ENCODE results near the gene ZPBP2.
A peak's percentile ranks its signal among the peaks of the same experiment; 100 is the strongest.
"Not testable (repeated sequence)": the region's sequence is repeated elsewhere in the genome, so short reads cannot be mapped to it uniquely, and the experiment has no call there.

Gene ZPBP2

DNA sequence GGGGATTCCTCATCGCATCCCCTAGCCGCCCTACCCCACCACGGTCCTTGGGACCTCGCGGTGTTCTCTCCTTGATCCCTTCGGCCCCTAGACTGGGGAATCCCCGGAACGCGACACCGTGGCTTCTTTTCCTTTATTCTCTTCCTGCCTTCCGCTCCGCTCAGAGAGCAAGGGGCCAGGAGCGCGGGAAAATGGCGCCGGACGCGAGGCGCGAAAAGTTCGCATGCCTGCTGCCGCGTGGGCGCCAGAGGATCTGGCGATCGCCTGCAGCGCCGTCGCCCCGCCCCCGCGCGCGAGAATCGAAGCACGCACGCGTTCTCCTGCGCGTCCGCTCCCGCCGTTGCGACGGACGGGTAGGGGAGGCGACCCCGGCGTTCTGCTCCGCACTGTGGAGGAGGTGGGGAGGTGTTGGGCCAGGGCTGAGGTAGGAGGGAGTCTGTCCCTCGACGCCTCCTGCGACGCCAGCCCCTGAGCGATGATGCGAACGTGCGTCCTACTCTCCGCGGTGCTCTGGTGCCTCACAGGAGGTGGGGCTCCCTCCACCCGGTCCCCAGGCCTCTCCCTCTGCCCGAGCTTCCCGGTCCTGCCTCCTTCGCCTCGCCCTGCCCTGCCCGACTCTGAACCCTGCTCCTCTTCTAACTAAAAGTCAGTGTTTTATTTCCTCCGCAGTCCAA lies at the start of gene ZPBP2:
TSS of gene ZPBP2 (plus strand) at position 323 of the 674 bp plus-strand sequence. CDS start at position 476, 153 bp downstream.
- DNase-seq: no peak

DNA sequence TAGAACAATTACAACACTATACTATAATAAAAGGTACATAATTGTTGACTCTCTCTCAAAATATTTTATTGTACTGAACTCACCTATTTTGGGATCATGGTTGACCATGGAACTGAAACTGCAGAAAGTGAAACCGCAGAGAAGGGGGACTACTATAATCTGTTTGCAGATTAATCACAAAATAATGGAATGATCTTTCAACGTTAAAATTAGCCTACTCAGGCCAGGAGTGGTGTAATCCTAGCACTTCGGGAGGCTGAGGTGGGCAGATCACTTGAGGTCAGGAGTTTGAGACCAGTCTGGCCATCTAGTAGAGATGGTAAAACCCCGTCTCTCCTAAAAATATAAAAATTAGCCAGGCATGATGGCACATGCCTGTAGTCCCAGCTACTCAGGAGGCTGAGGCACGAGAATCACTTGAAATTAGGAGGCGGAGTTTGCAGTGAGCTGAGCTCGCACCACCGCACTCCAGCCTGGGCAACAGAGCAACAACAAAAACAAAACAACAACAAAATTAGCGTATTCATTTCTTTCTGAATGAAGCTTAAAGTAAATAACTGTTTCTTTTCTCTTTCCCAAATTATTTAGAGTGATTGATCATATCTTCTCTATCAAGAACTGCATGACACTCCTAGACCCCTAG lies 49.5 kb upstream of the ZPBP2 start:
- no peak for DNase-seq

DNA sequence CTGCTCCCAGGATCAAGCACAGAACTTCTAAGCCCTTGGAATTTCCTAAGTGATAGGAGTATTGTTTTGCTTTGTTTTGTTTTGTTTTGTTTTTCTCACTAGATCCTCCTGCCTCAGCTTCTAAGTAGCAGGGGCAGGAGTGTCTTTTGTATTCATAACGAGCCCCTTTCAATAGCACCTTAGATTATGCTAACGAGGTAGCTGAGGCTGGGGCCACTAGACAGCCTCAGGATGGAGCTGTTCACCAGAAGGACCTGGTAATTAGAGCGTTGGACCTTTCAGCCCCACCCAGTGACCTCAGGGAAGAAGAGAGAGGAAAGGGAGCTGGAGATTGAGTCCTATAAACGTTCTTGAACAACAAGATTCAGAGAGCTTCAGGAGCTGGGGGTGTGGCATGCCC lies 47.5 kb upstream of the ZPBP2 start:
- DNase-seq: peak in 1 of 3 experiments; percentile 15

DNA sequence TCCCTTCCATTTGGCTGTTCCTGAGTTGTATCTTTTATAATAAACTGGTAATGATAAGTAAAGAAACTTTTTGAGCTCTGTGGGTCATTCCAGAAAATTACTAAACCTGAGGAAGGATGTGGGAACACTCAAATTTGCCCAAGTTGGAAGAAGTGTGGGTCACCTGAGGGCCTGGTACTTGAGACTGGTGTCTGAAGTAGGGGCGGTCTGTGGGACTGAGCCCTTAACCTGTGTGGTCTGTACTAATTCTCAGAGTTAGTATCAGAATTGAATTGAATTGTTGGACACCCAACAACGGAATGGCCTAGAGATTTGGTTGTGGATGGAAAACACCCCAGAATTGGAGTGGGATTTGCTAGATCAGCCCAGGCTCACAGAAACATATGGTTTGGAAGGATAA lies 47.0 kb upstream of the ZPBP2 start:
- DNase-seq: no peak

GRCh38 chr17:39822051-39822451 lies 46.0 kb upstream of the ZPBP2 start:
- no peak for DNase-seq

GRCh38 chr17:39823407-39824054 lies 44.5 kb upstream of the ZPBP2 start:
- peak in 1 of 3 experiments; percentile 6 for DNase-seq

- no peak for DNase-seq
These were observed 41.7 kb upstream of the ZPBP2 start for GRCh38 chr17:39826334-39826733.

DNA sequence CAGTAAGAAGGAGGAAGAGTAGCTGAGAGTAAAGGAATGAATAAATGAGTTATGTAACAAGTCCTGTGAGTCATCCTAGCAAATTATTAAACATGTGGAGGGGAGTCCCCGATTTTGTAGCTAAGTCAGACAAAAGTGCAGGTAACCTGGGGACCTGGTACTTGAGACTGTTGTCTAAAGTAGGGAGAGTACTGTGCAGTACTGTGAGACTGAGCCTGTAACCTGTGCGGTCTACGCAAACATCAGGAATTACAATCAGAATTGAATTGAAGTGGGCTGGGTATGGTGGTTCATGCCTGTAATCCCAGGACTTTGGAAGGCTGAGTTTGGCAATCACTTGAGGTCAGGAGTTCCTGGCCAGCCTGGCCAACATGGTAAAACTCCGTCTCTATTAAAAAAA lies 39.6 kb upstream of the ZPBP2 start:
- no peak for DNase-seq

- no peak for DNase-seq
These were observed 36.4 kb upstream of the ZPBP2 start for GRCh38 chr17:39831588-39831987.

DNA sequence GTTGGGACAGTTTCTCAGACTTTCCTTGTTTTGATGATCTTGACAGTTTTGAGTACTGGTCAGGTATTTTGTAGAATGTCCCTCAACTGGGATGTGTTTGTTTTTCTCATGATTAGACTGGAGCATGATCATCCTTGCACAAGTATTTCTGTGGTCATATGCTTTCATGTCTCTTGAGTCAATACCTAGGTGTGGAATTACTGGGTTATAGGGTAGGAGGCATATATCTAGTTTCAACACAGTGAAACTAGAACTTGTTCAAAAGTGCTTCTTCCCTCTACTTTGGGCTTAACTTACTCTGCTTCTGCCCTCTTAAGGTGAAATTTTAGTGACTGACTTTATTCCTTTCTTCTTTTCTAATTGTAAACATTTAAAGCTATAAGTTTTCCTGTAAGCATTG lies 34.0 kb upstream of the ZPBP2 start:
- DNase-seq: no peak

DNA sequence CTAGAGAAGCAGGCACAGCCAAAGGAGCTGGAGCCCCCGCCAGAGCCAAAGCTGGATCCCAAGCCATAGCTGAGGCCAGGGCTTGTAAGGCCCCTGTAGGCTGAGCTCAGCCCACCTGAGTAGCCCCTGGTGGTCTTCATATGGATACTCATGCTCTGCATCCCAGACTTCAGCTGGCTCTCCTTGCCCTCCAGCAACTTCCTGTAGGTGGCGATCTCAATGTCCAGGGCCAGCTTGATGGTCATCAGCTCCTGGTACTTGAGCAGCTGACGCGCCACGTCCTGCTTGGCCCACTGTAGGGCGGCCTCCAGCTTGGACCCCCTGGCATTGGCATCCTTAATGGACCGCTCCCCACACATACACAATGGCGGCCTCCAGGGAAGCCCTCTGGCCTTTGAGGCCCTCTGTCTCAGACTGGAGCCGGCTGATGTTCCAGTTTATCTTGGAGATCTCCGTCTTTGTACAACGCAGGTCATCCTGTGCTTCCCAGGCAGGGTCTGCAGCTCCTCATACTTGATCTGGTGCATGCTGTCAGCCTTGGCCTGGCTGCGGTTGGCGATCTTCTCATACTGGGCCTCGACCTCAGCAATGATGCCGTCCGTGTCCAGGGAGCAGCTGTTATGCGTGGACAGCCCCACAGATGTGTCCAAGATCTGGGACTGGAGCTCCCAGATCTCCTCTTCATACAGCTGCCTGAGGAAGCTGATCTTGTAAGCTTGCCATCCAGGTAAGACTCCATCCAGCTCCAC lies 32.8 kb upstream of the ZPBP2 start:
- no peak for DNase-seq

GRCh38 chr17:39836117-39836516 lies 31.9 kb upstream of the ZPBP2 start:
- no peak for DNase-seq

DNA sequence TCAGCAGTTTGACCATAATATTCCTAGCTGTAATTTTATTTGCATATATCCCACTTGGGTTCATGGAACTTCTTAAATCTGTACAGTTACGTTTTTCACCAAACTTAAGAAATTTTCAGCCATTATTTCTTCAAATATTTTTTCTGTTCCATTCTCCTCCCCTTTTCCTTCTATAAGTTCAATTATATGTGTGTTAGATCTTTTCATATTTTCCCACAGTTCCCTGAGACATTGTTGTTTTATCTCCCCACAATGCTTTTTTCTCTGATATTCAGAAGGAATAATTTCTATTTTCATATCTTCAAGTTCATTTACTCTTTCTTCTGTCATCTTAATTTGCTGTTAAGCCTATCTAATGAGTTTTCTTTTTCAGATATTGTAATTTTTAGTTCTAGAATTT lies 29.9 kb upstream of the ZPBP2 start:
- DNase-seq: no peak

GRCh38 chr17:39838784-39839183 lies 29.2 kb upstream of the ZPBP2 start:
- DNase-seq: no peak

- DNase-seq: no peak
These were observed 26.8 kb upstream of the ZPBP2 start for GRCh38 chr17:39841134-39841683.

DNA sequence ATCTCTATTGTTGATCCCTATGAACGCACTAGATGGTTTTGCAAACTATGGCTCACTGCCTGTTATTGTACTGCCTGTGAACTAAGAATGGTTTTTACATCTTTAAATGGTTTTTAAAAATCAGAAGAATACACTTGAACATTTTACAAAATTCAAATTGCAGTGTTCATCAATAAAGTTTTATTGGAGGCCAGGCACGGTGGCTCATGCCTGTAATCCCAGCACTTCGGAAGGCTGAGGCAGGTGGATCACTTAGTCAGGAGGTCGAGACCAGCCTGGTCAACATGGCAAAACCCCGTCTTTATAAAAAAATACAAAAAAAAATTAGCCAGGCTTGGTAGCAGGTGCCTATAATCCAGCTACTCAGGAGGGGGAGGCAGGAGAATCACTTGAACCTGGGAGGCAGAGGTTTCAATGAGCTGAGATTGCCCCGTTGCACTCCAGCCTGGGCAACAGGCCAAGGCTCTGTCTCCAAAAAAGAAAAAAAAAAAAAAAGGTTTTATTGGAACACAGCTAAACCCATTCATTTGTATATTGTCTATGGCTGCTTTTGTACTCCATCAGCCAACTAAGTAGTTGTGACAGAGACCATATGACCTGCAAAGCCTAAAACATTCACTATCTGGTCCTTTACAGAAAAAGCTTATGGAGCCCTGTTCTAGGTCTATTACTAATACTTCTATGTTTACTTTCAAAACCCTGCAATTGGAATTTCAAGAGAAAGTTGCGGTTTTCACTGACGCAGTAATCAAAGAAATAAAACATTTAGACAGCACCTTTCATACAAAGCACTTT lies 22.8 kb upstream of the ZPBP2 start:
- DNase-seq: peak in 1 of 3 experiments; percentile 55

DNA sequence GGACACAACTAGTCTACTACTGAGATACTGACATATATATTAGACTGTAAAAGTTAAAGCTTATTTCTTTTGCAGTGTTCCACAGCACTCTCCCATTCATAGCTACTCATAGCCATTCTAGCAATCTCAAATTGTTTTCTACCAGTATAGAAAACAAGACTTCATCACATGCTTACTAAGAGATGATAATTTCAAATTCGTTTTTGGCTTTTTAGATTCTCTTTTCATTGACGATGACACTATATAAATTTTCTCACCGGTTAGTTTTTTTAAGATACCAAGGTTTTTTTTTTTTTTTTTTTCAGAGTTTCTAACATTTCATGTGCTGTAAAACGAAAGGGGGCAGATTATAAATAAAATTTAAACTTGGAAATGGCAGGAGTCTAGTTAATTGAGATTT lies 21.8 kb upstream of the ZPBP2 start:
- no peak for DNase-seq

- no peak for DNase-seq
These were observed 19.4 kb upstream of the ZPBP2 start for GRCh38 chr17:39848600-39848999.

GRCh38 chr17:39850186-39850585 lies 17.8 kb upstream of the ZPBP2 start:
- DNase-seq: not testable (repeated sequence)

- no peak for DNase-seq
These were observed 15.8 kb upstream of the ZPBP2 start for GRCh38 chr17:39852239-39852638.

GRCh38 chr17:39854909-39855308 lies 13.1 kb upstream of the ZPBP2 start:
- no peak for DNase-seq

DNA sequence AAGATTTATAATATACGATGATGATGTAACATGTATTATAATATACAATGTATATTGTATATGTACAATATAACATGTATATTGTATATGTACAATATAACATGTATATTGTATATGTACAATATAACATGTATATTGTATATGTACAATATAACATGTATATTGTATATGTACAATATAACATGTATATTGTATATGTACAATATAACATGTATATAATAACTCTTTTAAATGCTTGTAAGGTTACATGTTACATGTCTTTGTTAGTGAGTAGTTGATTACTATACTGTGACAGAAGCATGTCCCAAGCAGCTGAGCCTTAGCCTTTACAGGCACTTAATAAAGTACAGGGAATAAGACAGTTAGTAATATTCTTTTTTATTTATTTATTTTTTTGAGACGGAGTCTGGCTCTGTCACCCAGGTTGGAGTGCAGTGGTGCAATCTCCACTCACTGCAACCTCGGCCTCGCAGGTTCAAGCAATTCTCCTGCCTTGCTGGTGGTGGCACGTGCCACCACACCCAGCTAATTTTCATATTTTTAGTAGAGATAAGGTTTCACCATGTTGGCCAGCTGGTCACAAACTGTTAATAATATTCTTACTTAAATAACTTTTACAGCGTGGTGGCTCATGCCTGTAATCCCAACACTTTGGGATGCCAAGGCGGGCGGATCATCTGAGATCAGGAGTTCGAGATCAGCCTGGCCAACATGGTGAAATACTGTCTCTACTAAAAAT lies 11.9 kb upstream of the ZPBP2 start:
- DNase-seq: not testable (repeated sequence)
